HepG2 (cell line): Measurements from ENCODE around the gene ZNF367. TPM values are rescaled to one million over a fixed set of nuclear protein-coding genes. Genes with fewer than 3 reads are reported as not detected.

ENCODE experiments used
- ARID3A ChIP-seq: IDR thresholded peaks from 2 replicates; pipeline ENCODE4 v1.6.1; 2012; ENCODE audit warnings: low read depth, low read length, improper control_type of control experiment
- ESRRA ChIP-seq: sonication (generic); formaldehyde crosslinking; IDR thresholded peaks from 2 replicates; pipeline ENCODE4 v1.5.1; 2020; ENCODE audit warnings: mild to moderate bottlenecking, low read depth, missing genetic modification reagents
- GATAD1 ChIP-seq: IDR thresholded peaks from 2 replicates; pipeline ENCODE4 v1.6.1; 2016; ENCODE audit warnings: missing genetic modification reagents, missing compliant biosample characterization
- HMGXB3 ChIP-seq: sonication (generic); formaldehyde crosslinking; IDR thresholded peaks from 2 replicates; pipeline ENCODE4 v1.4.0; 2020; ENCODE audit warnings: missing genetic modification reagents, borderline replicate concordance
- KLF16 ChIP-seq, 2 experiments: sonication (generic) in 1 of 2; formaldehyde crosslinking in 1 of 2; IDR thresholded peaks; 2 replicates each; pipeline versions ENCODE4 v1.6.1 to v1.8.0; 2016 to 2023; ENCODE audit warnings: missing genetic modification reagents in 2 of 2, missing compliant biosample characterization in 1 of 2
- NR2F6 ChIP-seq, 2 experiments: IDR thresholded peaks; 2 replicates each; pipeline ENCODE4 v1.6.1; 2016; ENCODE audit warnings: antibody characterized with exemption in 1 of 2, mild to moderate bottlenecking in 1 of 2
- POLR2A ChIP-seq, 2 experiments: IDR thresholded peaks; 2 replicates each; pipeline ENCODE4 v1.6.1; 2011; ENCODE audit warnings: low read depth in 2 of 2, low read length in 2 of 2, mild to moderate bottlenecking in 1 of 2, moderate library complexity in 1 of 2; ENCODE audit not compliant: insufficient read depth in 1 of 2
- RFXANK ChIP-seq: IDR thresholded peaks from 2 replicates; pipeline ENCODE4 v1.6.1; 2016
- RXRB ChIP-seq: IDR thresholded peaks from 2 replicates; pipeline ENCODE4 v1.6.1; 2016; ENCODE audit warnings: borderline replicate concordance, missing genetic modification reagents, missing compliant biosample characterization
- TBX3 ChIP-seq: fragments of 450-650 bp; IDR thresholded peaks from 2 replicates; pipeline ENCODE4 v1.6.1; 2017; ENCODE audit warnings: antibody characterized with exemption, mild to moderate bottlenecking, inconsistent platforms, borderline replicate concordance
- ZFYVE20 ChIP-seq: sonication (generic); formaldehyde crosslinking; IDR thresholded peaks from 2 replicates; pipeline ENCODE4 v1.8.0; 2023; ENCODE audit warnings: low read depth, mild to moderate bottlenecking, moderate library complexity, missing genetic modification reagents, borderline replicate concordance
- ZGPAT ChIP-seq: IDR thresholded peaks from 2 replicates; pipeline ENCODE4 v1.6.1; 2016; ENCODE audit warnings: mild to moderate bottlenecking
- ZMYM4 ChIP-seq: sonication (generic); formaldehyde crosslinking; IDR thresholded peaks from 2 replicates; pipeline ENCODE4 v1.8.1; 2023; ENCODE audit warnings: mild to moderate bottlenecking, missing genetic modification reagents
- ZNF235 ChIP-seq: sonication (generic); formaldehyde crosslinking; IDR thresholded peaks from 2 replicates; pipeline ENCODE4 v1.8.1; 2023; ENCODE audit warnings: mild to moderate bottlenecking, missing genetic modification reagents, borderline replicate concordance
- ZNF260 ChIP-seq: sonication (generic); formaldehyde crosslinking; IDR thresholded peaks from 2 replicates; pipeline ENCODE4 v1.4.0; 2020; ENCODE audit warnings: missing genetic modification reagents, low read depth, mild to moderate bottlenecking, borderline replicate concordance
- ZNF501 ChIP-seq: sonication (generic); formaldehyde crosslinking; IDR thresholded peaks from 2 replicates; pipeline ENCODE4 v1.5.1; 2020; ENCODE audit warnings: mild to moderate bottlenecking, moderate library complexity, missing genetic modification reagents
- ZNF589 ChIP-seq: sonication (generic); formaldehyde crosslinking; conservative IDR thresholded peaks from 2 replicates; pipeline ENCODE4 v1.8.0; 2022; ENCODE audit warnings: mild to moderate bottlenecking, moderate library complexity, missing genetic modification reagents
- ZNF720 ChIP-seq: sonication (generic); formaldehyde crosslinking; IDR thresholded peaks from 2 replicates; pipeline ENCODE4 v1.4.0; 2020; ENCODE audit warnings: missing genetic modification reagents
- ZNF772 ChIP-seq: sonication (generic); formaldehyde crosslinking; IDR thresholded peaks from 2 replicates; pipeline ENCODE4 v1.5.0; 2020; ENCODE audit warnings: mild to moderate bottlenecking, missing genetic modification reagents
- ZZZ3 ChIP-seq: sonication (generic); formaldehyde crosslinking; IDR thresholded peaks from 2 replicates; pipeline ENCODE4 v1.4.0; 2020; ENCODE audit warnings: missing genetic modification reagents, mild to moderate bottlenecking, borderline replicate concordance
- polyA plus RNA-seq, 8 experiments: library from polyadenylated mRNA; depleted of rRNA in 3 of 8; stranded (reverse) in 7 of 8; unstranded in 1 of 8; fragments of >200 nt; fragmentation: Illumina TruSeq in 4 of 8; extraction: Trizol in 4 of 8; gene quantifications; 2 replicates each; pipeline versions ENCODE4 v1.2.1 to v1.2.3, GENCODE V29; 2011 to 2016; ENCODE audit warnings: low read depth in 4 of 8, missing spikeins in 1 of 8, mixed read lengths in 1 of 8; ENCODE audit not compliant: insufficient read depth in 1 of 8
- total RNA-seq, 5 experiments: library from RNA; depleted of rRNA; stranded (reverse); fragments of >200 nt; fragmentation: Illumina TruSeq; extraction: Trizol; gene quantifications; 2 replicates each; pipeline ENCODE4 v1.2.3, GENCODE V29; 2016; ENCODE audit warnings: low read depth in 1 of 5

ZNF367 gene
- total and polyA plus RNA-seq, 2 of the 13 experiments (the other 11 are each of a cell fraction or from before 2014, with no cell fraction given): 2.9 to 7.7 TPM

GRCh38 chr9:96420468-96421219 is 2.5 kb upstream of the ZNF367 start (continued):
- TF ChIP-seq ZZZ3: no peak
- no peak for TF ChIP-seq ZNF235
- peak; percentile 85 for TF ChIP-seq NR2F6 (IDR thresholded peaks at IDR 0.05)
- peak; percentile 92 for TF ChIP-seq NR2F6 (CRISPR knock-in tag; IDR thresholded peaks at IDR 0.05)
- no peak for TF ChIP-seq ZFYVE20 (CRISPR knock-in tag)
- 0 out of 2 replicates have a peak, but pooled peaks have one; percentile 37 for TF ChIP-seq ZNF589 (CRISPR knock-in tag)
- TF ChIP-seq TBX3: peak; percentile 87
- TF ChIP-seq HMGXB3: 0 out of 2 replicates have a peak, but pooled peaks have one; percentile 48
- peak; percentile 89 for TF ChIP-seq ZGPAT (CRISPR knock-in tag)
- TF ChIP-seq POLR2A (IDR thresholded peaks at IDR 0.05; ENCODE audit: insufficient read depth in 1 of 2, low read depth in 2 of 2, low read length in 2 of 2): 0 out of 4 replicates have a peak, but pooled peaks of 1 of the 2 experiments have one; percentile 16
- peak; percentile 43 for TF ChIP-seq ZNF501 (CRISPR knock-in tag)
- TF ChIP-seq ESRRA (CRISPR knock-in tag): 0 out of 2 replicates have a peak, but pooled peaks have one; percentile 47
- TF ChIP-seq ZNF720 (CRISPR knock-in tag): no peak
- peak in 1 of 2 experiments; percentile 55; a peak in 1 of 4 replicates for TF ChIP-seq KLF16 (CRISPR knock-in tag; IDR thresholded peaks at IDR 0.05)
- TF ChIP-seq ZNF772 (CRISPR knock-in tag): 0 out of 2 replicates have a peak, but pooled peaks have one; percentile 19
- TF ChIP-seq ZMYM4 (CRISPR knock-in tag): peak; percentile 58
- TF ChIP-seq GATAD1 (CRISPR knock-in tag): 0 out of 2 replicates have a peak, but pooled peaks have one; percentile 46
- no peak for TF ChIP-seq ZNF260
- peak; percentile 84; the same call in 1 of the 2 replicates for TF ChIP-seq ARID3A
- TF ChIP-seq RFXANK: no peak
- peak; percentile 99 for TF ChIP-seq RXRB
